Measurements from ENCODE around the gene ACTR6. TPM values are rescaled to one million over a fixed set of nuclear protein-coding genes. Genes with fewer than 3 reads are reported as not detected.
A peak's percentile ranks its signal among the peaks of the same experiment; 100 is the strongest.

The ACTR6 gene
- total and polyA plus RNA-seq, 2 of the 4 experiments (the other 2 are of a cell fraction) = 9.7 to 10.2 TPM

DNA sequence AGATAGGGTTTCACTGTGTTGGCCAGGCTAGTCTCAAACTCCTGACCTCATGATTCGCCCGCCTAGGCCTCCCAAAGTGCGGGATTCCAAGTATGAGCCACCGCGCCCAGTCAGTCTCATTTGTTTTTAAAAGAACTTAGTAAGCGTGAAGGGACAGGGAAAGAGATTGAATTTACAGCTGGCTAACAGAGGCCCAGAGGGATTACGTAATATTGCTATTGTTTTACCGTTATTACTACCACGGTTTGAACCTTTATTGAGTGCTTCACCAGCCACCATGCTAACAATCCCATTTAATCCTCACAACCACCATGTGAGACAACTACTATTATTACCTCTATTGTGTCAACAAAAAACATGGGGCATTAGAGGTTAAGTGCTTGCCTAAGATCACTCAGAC is 31.3 kb upstream of the ACTR6 start:
- dilution Hi-C loops (cut with HindIII; ENCODE audit: low sequenced_read_pairs, unreplicated experiment) = no loop called here
- POLR2A ChIA-PET (ENCODE audit: unreplicated experiment) = no interaction called here

More for the DNA sequence above, 31.3 kb upstream of the ACTR6 start:
- DNase-seq (no peak), ATAC-seq (ENCODE audit: low read depth) (no peak)
- H2AFZ ChIP-seq (replicated peaks; ENCODE audit: low read length, poor library complexity) = no peak overlapping the region
- no peaks in the 10 kb centered on the region for H3K4me1 ChIP-seq (ENCODE audit: control insufficient read depth, insufficient read depth, low read length)
- WGBS, 2 experiments (ENCODE audit: extremely low coverage in 2 of 2, insufficient read length in 1 of 2) = 82% methylated on average over 2 of the region's 9 CpGs; no CpG with 5 or more reads in 1 of the 2 experiments
- TF ChIP-seq CEBPB (IDR thresholded peaks at IDR 0.05; ENCODE audit: low read depth, low read length) = peak; percentile 70
- TF ChIP-seq, protein P1, sequence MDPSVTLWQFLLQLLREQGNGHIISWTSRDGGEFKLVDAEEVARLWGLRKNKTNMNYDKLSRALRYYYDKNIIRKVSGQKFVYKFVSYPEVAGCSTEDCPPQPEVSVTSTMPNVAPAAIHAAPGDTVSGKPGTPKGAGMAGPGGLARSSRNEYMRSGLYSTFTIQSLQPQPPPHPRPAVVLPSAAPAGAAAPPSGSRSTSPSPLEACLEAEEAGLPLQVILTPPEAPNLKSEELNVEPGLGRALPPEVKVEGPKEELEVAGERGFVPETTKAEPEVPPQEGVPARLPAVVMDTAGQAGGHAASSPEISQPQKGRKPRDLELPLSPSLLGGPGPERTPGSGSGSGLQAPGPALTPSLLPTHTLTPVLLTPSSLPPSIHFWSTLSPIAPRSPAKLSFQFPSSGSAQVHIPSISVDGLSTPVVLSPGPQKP (IDR thresholded peaks at IDR 0.05; ENCODE audit: borderline replicate concordance, low read depth, low read length) = no peak
- no peak overlapping the region for H3K27ac ChIP-seq (ENCODE audit: insufficient read depth, low read length)
- no peak overlapping the region for H2BK15ac ChIP-seq (ENCODE audit: low read depth, low read length)
- H2AK9ac ChIP-seq (replicated peaks; ENCODE audit: low read depth, low read length, poor library complexity) = no peak overlapping the region
- H4K91ac ChIP-seq (ENCODE audit: insufficient read depth, low read depth, low read length) = no peak overlapping the region
- no peak overlapping the region for H2BK120ac ChIP-seq (ENCODE audit: low read depth, low read length)
- H3K18ac ChIP-seq (ENCODE audit: low read depth, low read length) = no peak overlapping the region
- no peak overlapping the region for H3K9ac ChIP-seq (ENCODE audit: low read depth, low read length)
- in situ Hi-C loops (cut with MboI; ENCODE audit: low sequenced_read_pairs) (no loop called here), intact Hi-C loops (cut with micrococcal nuclease) (no loop called here)
- no peak overlapping the region for H3K4ac ChIP-seq (ENCODE audit: low read depth, low read length)
- no peak overlapping the region for H2BK5ac ChIP-seq (ENCODE audit: low read depth, low read length, poor library complexity, severe bottlenecking)
- no peaks in the 10 kb centered on the region for H3K9me1 ChIP-seq (ENCODE audit: insufficient read depth, low read length)
- H3K4me2 ChIP-seq (ENCODE audit: low read depth, low read length) = no peak overlapping the region
- CTCF ChIA-PET = no interaction called here
- no peak overlapping the region for H3K56ac ChIP-seq (ENCODE audit: extremely low read depth, insufficient read depth, low read length)
- H4K20me1 ChIP-seq (ENCODE audit: insufficient read depth, low read length) = no peaks in the 10 kb centered on the region
- no peaks in the 10 kb centered on the region for H3K36me3 ChIP-seq (ENCODE audit: control insufficient read depth, insufficient read depth, low read length)
- no peak overlapping the region for H4K5ac ChIP-seq (ENCODE audit: low read depth, low read length)
- no peak overlapping the region for H2BK20ac ChIP-seq (ENCODE audit: low read depth, low read length)
- no peaks in the 10 kb centered on the region for H3K9me3 ChIP-seq (ENCODE audit: control insufficient read depth, insufficient read depth, low read length)
- H4K8ac ChIP-seq (ENCODE audit: low read depth in 2 of 2, low read length in 2 of 2) = no peak overlapping the region
- BruUV-seq (replicated peaks) = no TSS peak
- H3K4me3 ChIP-seq (ENCODE audit: insufficient read depth, low read depth, low read length) = no peak overlapping the region
- H3K27me3 ChIP-seq (ENCODE audit: control insufficient read depth, insufficient read depth, low read length) = 0 out of 2 replicates have a peak, but pooled peaks cover 2% of the 10 kb centered on the region
- no peak overlapping the region for H3K14ac ChIP-seq (replicated peaks; ENCODE audit: low read depth, low read length)
- H3K23ac ChIP-seq (ENCODE audit: low read depth, low read length) = no peak overlapping the region
- no peak overlapping the region for H2AK5ac ChIP-seq (ENCODE audit: low read depth, low read length)
- no peaks in the 10 kb centered on the region for H3K79me1 ChIP-seq (ENCODE audit: low read depth in 1 of 2, low read length in 2 of 2)

Measured in IMR-90 (cell line).